Osteoblast (primary cell): ENCODE results near the gene U2AF2. TPM values are rescaled to one million over a fixed set of nuclear protein-coding genes. Genes with fewer than 3 reads are reported as not detected.

Experiments used
- DNase-seq: peaks from one replicate; pipeline ENCODE4 v3.0.0; 2011; ENCODE audit warnings: low spot score, mixed read lengths; ENCODE audit not compliant: insufficient read length; ENCODE audit errors: missing footprints
- H2AFZ ChIP-seq: 2 replicates; pipeline ENCODE4 v1.6.0; 2011; ENCODE audit warnings: mild to moderate bottlenecking, low read length
- H3K27ac ChIP-seq: 2 replicates; pipeline ENCODE4 v1.5.1; 2011; ENCODE audit warnings: mild to moderate bottlenecking, low read depth, low read length, moderate library complexity
- H3K27me3 ChIP-seq: 2 replicates; pipeline ENCODE4 v1.6.0; 2012; ENCODE audit warnings: mild to moderate bottlenecking, control low read depth, inconsistent platforms, low read length, moderate library complexity; ENCODE audit not compliant: insufficient read depth
- H3K36me3 ChIP-seq: 2 replicates; pipeline ENCODE4 v1.5.1; 2011; ENCODE audit warnings: mild to moderate bottlenecking, low read length, control low read depth, moderate library complexity; ENCODE audit not compliant: insufficient read depth
- H3K4me1 ChIP-seq: 2 replicates; pipeline ENCODE4 v1.5.1; 2011; ENCODE audit warnings: mild to moderate bottlenecking, low read length, control low read depth, moderate library complexity; ENCODE audit not compliant: insufficient read depth
- H3K4me2 ChIP-seq: 2 replicates; pipeline ENCODE4 v1.6.0; 2011; ENCODE audit warnings: mild to moderate bottlenecking, low read length; ENCODE audit not compliant: insufficient read depth
- H3K4me3 ChIP-seq: fragments of 200-600 bp; sonication (generic); 3 replicates; pipeline ENCODE4 v1.5.1; 2012; ENCODE audit warnings: mild to moderate bottlenecking, low read length, inconsistent platforms; ENCODE audit not compliant: insufficient read depth
- H3K79me2 ChIP-seq: 2 replicates; pipeline ENCODE4 v1.6.0; 2012; ENCODE audit warnings: mild to moderate bottlenecking, low read length, control low read depth, inconsistent platforms; ENCODE audit not compliant: insufficient read depth
- H3K9me3 ChIP-seq: 2 replicates; pipeline ENCODE4 v1.5.1; 2011; ENCODE audit warnings: low read depth, low read length, control low read depth
- H4K20me1 ChIP-seq: 2 replicates; pipeline ENCODE4 v1.6.0; 2012; ENCODE audit warnings: mild to moderate bottlenecking, low read length, control low read depth; ENCODE audit not compliant: insufficient read depth
- total RNA-seq: library from RNA; depleted of rRNA; stranded (reverse); fragments of >200 nt; gene quantifications from 2 replicates; pipeline ENCODE4 v1.2.3, GENCODE V29; 2012
- TF ChIP-seq, protein P1 (sequence below): IDR thresholded peaks from 2 replicates; pipeline ENCODE4 v1.5.1; 2011; ENCODE audit warnings: mild to moderate bottlenecking, low read depth, low read length, moderate library complexity; ENCODE audit errors: extremely low read depth

Gene U2AF2
- total RNA-seq, 1 donor: 70.2 TPM

DNA sequence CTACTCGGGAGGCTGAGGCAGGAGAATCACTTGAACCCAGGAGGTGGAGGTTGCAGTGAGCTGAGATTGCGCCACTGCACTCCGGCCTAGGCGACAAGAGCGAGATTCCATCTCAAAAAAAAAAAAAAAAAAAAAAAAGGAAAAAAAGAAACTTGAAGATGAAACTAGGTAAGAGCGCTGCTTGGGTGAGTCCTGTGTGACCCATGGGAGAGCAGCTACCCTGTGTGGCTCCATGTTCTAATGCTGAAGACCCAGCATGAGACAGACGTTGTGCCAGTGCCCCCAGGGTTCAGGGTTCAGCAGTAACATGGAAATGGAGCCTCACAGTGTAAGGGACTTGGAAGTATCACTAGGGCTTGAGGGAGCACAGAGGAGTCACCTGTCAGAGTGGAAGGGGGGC lies 36.4 kb upstream of the U2AF2 start:
- Histone ChIP-seq H3K27me3 (no peaks in the 10 kb centered on the region), H3K27ac (no peak overlapping the region), H4K20me1 (peaks cover 3% of the 10 kb centered on the region), H3K9me3 (no peaks in the 10 kb centered on the region), H3K4me1 (no peaks in the 10 kb centered on the region), H3K4me2 (no peak overlapping the region), H2AFZ (no peak overlapping the region), H3K79me2 (peaks cover 6% of the 10 kb centered on the region), H3K4me3 (no peak overlapping the region), H3K36me3 (peaks cover 16% of the 10 kb centered on the region)
- TF ChIP-seq, protein P1, sequence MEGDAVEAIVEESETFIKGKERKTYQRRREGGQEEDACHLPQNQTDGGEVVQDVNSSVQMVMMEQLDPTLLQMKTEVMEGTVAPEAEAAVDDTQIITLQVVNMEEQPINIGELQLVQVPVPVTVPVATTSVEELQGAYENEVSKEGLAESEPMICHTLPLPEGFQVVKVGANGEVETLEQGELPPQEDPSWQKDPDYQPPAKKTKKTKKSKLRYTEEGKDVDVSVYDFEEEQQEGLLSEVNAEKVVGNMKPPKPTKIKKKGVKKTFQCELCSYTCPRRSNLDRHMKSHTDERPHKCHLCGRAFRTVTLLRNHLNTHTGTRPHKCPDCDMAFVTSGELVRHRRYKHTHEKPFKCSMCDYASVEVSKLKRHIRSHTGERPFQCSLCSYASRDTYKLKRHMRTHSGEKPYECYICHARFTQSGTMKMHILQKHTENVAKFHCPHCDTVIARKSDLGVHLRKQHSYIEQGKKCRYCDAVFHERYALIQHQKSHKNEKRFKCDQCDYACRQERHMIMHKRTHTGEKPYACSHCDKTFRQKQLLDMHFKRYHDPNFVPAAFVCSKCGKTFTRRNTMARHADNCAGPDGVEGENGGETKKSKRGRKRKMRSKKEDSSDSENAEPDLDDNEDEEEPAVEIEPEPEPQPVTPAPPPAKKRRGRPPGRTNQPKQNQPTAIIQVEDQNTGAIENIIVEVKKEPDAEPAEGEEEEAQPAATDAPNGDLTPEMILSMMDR: no peak
- peak; percentile 58 for DNase-seq

DNA sequence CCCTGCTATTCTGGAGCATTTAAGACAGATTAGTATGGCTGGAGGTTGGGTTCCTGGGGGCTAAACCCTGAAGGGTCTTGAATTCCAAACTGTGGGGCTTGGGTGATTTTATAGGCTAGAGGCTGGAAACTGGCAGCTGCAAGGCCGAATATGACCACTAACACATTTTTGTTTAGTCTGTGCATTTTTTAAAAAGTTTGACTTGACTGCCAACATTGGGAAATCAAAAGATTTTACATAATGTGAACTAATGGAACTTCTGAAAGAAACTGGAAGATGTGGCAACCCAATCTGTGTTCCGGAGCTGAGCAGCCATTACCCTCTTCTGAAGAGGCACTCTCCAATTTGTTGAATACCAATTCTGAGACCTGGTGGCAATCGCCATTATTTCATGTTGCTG lies 35.5 kb upstream of the U2AF2 start:
- Histone ChIP-seq H3K4me2 (no peak overlapping the region), H3K36me3 (peaks cover 16% of the 10 kb centered on the region), H3K4me3 (no peak overlapping the region), H4K20me1 (peaks cover 7% of the 10 kb centered on the region), H3K27me3 (no peaks in the 10 kb centered on the region), H3K4me1 (no peaks in the 10 kb centered on the region), H3K9me3 (no peaks in the 10 kb centered on the region), H2AFZ (no peak overlapping the region), H3K27ac (no peak overlapping the region), H3K79me2 (peaks cover 7% of the 10 kb centered on the region)
- peak; percentile 85 for DNase-seq
- TF ChIP-seq, protein P1: no peak

DNA sequence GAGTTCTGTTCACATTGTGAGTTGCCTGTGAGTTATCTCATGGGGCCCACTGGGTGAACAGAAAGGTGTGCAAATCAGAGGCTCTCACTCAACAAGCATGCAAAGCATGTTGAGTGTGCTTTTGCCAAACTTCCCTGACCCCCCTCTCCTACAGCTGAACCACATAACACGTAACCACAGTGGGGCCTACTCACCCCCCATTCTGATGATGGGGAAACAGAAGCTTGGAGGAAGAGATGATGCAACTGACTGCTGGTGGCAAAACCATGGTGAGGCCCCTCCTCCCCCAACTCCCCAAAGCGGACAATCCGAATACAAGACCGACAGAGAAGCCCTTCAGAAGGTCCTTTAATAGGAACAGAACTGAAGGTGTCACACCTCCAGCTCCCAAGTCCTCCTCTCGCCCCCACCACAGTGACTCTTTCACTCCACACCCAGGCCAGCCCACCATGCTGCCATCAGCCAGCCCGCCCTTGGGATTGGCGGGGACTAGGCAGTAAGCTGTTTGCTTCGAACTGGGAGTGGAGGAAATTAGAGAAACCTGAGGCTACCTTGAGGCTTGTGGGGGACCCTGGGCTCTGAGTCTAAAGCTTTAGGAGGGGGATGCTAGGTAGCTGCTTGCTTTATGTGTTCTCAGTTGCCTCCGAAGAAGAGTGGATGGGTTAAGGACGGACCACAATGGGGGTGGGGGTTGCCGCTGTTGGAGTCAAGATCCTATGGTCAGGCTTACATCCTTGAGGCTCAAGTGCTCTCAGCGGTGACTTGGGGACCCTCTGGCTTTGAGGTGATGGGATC lies 34.2 kb upstream of the U2AF2 start:
- H3K27me3 ChIP-seq: no peaks in the 10 kb centered on the region
- peak; percentile 64 for DNase-seq
- TF ChIP-seq, protein P1: no peak

GRCh38 chr19:55621205-55621672 lies 33.6 kb upstream of the U2AF2 start:
- Histone ChIP-seq H3K36me3 (peaks cover 12% of the 10 kb centered on the region), H3K79me2 (peaks cover 4% of the 10 kb centered on the region), H3K4me1 (peaks cover 4% of the 10 kb centered on the region), H3K9me3 (no peaks in the 10 kb centered on the region), H4K20me1 (peaks cover 7% of the 10 kb centered on the region), H2AFZ (no peak overlapping the region), H3K4me2 (no peak overlapping the region), H3K27ac (no peak overlapping the region), H3K27me3 (no peaks in the 10 kb centered on the region), H3K4me3 (no peak overlapping the region)
- TF ChIP-seq, protein P1: no peak
- DNase-seq: peak; percentile 68

More for the DNA sequence above, 34.2 kb upstream of the U2AF2 start:
- no peak overlapping the region for H2AFZ ChIP-seq
- peaks cover 4% of the 10 kb centered on the region for H3K79me2 ChIP-seq
- H3K4me2 ChIP-seq: no peak overlapping the region
- no peak overlapping the region for H3K27ac ChIP-seq
- peaks cover 7% of the 10 kb centered on the region for H4K20me1 ChIP-seq
- H3K4me1 ChIP-seq: peaks cover 4% of the 10 kb centered on the region
- H3K36me3 ChIP-seq: peaks cover 16% of the 10 kb centered on the region
- H3K9me3 ChIP-seq: no peaks in the 10 kb centered on the region
- no peak overlapping the region for H3K4me3 ChIP-seq
